Smooth muscle cell (in vitro differentiated cells): ENCODE results near the gene DYRK3. TPM values are rescaled to one million over a fixed set of nuclear protein-coding genes. Genes with fewer than 3 reads are reported as not detected.
"Not testable (repeated sequence)": the region's sequence is repeated elsewhere in the genome, so short reads cannot be mapped to it uniquely, and the experiment has no call there.

Experiments
- DNase-seq: peaks from one replicate; lab custom pipeline; 2025; ENCODE audit not compliant: unreplicated experiment; lab: John Stamatoyannopoulos, UW
- H2AFZ ChIP-seq: fragments of 200-600 bp; sonication (generic); 2 replicates; pipeline ENCODE4 v1.6.0; 2016; ENCODE audit warnings: antibody characterized with exemption, low read depth, mild to moderate bottlenecking
- H3F3A ChIP-seq: fragments of 200-600 bp; sonication (generic); 2 replicates; pipeline ENCODE4 v1.6.0; 2017; ENCODE audit warnings: antibody characterized with exemption, low read depth
- H3K27ac ChIP-seq: fragments of 200-600 bp; sonication (generic); 2 replicates; pipeline ENCODE4 v1.5.1; 2016; ENCODE audit warnings: low read depth, mild to moderate bottlenecking
- H3K27me3 ChIP-seq: fragments of 200-600 bp; sonication (generic); 2 replicates; pipeline ENCODE4 v1.6.1; 2016; ENCODE audit warnings: low read depth, mild to moderate bottlenecking
- H3K36me3 ChIP-seq: fragments of 200-600 bp; sonication (generic); 2 replicates; pipeline ENCODE4 v1.5.1; 2016; ENCODE audit warnings: low read depth
- H3K4me1 ChIP-seq: fragments of 200-600 bp; sonication (generic); 2 replicates; pipeline ENCODE4 v1.5.1; 2016; ENCODE audit warnings: low read depth
- H3K4me2 ChIP-seq: fragments of 200-600 bp; sonication (generic); 2 replicates; pipeline ENCODE4 v1.6.0; 2016; ENCODE audit warnings: mild to moderate bottlenecking
- H3K4me3 ChIP-seq: fragments of 200-600 bp; sonication (generic); 2 replicates; pipeline ENCODE4 v1.5.1; 2016; ENCODE audit warnings: mild to moderate bottlenecking
- H3K79me2 ChIP-seq: fragments of 200-600 bp; sonication (generic); 2 replicates; pipeline ENCODE4 v1.6.0; 2016; ENCODE audit warnings: low read depth, mild to moderate bottlenecking
- H3K9ac ChIP-seq: fragments of 200-600 bp; sonication (generic); 2 replicates; pipeline ENCODE4 v1.6.0; 2016; ENCODE audit warnings: low read depth
- H3K9me3 ChIP-seq: fragments of 200-600 bp; sonication (generic); replicated peaks from 2 replicates; pipeline ENCODE4 v1.5.1; 2016; ENCODE audit warnings: low read depth
- H4K20me1 ChIP-seq: fragments of 200-600 bp; sonication (generic); 2 replicates; pipeline ENCODE4 v1.6.0; 2016; ENCODE audit warnings: low read depth
- WGBS: methylation state at CpG from one replicate; pipeline ENCODE4 v1.1.7; 2016; ENCODE audit warnings: low lambda C conversion rate; 5-methylcytosine and 5-hydroxymethylcytosine counted together
- polyA plus RNA-seq: library from polyadenylated mRNA; unstranded; fragments of >200 nt; fragmentation: Nextera tagmentation; extraction: Ambion mirVana; gene quantifications from 2 replicates; pipeline ENCODE4 v1.2.1, GENCODE V29; 2016
- total RNA-seq: library from RNA; depleted of rRNA; stranded (reverse); fragments of >200 nt; gene quantifications from 2 replicates; pipeline ENCODE4 v1.2.3, GENCODE V29; 2014
- TF ChIP-seq, protein P1 (sequence below): fragments of 200-600 bp; sonication (generic); IDR thresholded peaks from 2 replicates; pipeline ENCODE4 v1.5.1; 2017; ENCODE audit warnings: borderline replicate concordance, mild to moderate bottlenecking, antibody characterized with exemption; ENCODE audit not compliant: insufficient read depth, poor library complexity, severe bottlenecking

DYRK3 gene
- total and polyA plus RNA-seq, 2 experiments from 2014 or later = 11.1 to 13.7 TPM

DNA sequence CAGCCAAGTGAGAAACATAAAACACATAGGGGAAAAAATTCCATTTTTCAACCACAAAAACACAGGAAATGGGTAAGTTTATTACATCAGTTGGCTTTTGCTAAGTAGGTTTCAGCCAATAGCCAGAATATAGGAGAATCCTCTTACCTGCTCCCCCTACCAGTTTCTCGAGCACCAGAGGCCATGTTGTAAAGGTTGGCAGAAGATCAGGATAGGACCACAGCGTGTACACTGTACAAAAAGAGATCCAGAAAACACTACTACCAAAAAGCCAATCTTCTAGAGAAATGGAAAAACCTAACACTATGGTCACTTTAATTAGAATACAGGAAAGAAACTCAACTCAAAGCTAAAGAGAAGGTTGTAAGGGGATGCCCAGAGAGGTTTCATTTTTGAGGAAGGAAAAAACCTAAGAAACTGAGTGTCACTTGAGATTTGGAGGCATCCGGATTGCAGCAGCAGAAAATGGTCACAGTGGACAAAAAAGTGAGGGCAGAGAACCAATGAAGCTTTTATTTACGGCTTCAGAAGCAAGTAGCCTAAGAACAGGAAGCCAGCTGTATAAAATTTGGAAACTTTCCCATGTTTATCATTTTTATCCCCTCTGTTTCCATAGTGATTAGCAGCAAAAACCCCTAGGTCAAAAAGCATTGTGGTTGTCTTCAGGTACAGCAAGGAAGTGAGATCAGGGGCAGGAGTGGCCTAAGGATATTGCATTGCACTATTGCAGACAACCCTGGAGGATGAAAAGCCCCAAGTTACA is 25.9 kb upstream of the DYRK3 start:
- Histone ChIP-seq H3K9ac (no peak overlapping the region), H3K79me2 (peaks cover 11% of the 10 kb centered on the region), H4K20me1 (no peaks in the 10 kb centered on the region), H3K4me1 (peaks cover 6% of the 10 kb centered on the region), H3K27ac (no peak overlapping the region), H3K9me3 (no peaks in the 10 kb centered on the region), H3K4me3 (no peak overlapping the region), H3K36me3 (no peaks in the 10 kb centered on the region), H2AFZ (no peak overlapping the region), H3F3A (no peaks in the 10 kb centered on the region), H3K27me3 (no peaks in the 10 kb centered on the region), H3K4me2 (no peak overlapping the region)
- no peak for DNase-seq
- TF ChIP-seq, protein P1, sequence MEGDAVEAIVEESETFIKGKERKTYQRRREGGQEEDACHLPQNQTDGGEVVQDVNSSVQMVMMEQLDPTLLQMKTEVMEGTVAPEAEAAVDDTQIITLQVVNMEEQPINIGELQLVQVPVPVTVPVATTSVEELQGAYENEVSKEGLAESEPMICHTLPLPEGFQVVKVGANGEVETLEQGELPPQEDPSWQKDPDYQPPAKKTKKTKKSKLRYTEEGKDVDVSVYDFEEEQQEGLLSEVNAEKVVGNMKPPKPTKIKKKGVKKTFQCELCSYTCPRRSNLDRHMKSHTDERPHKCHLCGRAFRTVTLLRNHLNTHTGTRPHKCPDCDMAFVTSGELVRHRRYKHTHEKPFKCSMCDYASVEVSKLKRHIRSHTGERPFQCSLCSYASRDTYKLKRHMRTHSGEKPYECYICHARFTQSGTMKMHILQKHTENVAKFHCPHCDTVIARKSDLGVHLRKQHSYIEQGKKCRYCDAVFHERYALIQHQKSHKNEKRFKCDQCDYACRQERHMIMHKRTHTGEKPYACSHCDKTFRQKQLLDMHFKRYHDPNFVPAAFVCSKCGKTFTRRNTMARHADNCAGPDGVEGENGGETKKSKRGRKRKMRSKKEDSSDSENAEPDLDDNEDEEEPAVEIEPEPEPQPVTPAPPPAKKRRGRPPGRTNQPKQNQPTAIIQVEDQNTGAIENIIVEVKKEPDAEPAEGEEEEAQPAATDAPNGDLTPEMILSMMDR = no peak
- 94% methylated on average over 4 of the region's 4 CpGs for WGBS

DNA sequence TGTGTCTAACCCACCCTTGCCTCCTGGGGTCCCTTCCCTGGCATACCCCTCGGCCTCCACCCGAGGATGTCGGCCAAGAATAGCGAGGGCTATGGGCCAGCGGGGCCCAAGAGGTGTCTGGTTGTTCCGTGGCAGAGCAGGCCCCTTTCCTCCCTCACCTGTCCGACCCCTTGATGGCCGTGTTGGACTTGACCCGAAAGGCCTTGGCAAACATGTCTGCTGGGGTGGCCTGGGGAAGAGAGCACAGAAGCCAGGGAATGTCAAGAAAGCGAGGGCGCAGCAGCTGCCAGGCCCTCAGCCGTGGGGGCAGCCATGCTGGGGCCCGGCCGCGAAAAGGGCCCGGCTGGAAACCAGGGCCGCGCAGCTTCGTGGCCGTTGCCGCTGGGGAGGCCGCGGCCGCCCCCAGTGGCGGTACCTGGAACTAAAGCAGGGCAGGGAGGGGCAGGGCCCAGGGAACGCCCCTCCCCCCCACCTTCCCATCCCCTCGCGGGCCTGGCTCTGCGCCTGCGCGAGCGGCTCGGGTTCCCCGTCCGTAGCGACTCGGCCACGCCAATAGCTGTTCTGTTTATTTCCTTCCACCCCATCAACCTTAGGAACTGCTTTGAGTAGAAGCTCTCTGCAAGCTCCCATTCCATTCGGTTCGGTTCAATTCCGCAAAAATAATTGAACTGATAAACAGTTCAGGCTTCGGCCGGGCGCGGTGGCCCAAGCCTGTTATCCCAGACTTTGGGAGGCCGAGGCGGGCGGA is 23.0 kb upstream of the DYRK3 start, which contains the start of gene EIF2D:
EIF2D (minus strand) TSS at position 337 of the 748 bp plus-strand sequence; CDS start at position 214, 123 bp downstream.
- H3K4me2 ChIP-seq = peak within 1 kb of the TSS; percentile 92
- H3K36me3 ChIP-seq = no peaks in the 10 kb centered on the region
- H3K4me3 ChIP-seq = peak within 1 kb of the TSS; percentile 70
- peaks cover 6% of the 10 kb centered on the region for H3K4me1 ChIP-seq
- H3K27me3 ChIP-seq = no peaks in the 10 kb centered on the region
- H3F3A ChIP-seq = no peaks in the 10 kb centered on the region
- H4K20me1 ChIP-seq = no peaks in the 10 kb centered on the region
- no peaks in the 10 kb centered on the region for H3K9me3 ChIP-seq
- H3K9ac ChIP-seq = peak within 1 kb of the TSS; percentile 97
- H2AFZ ChIP-seq = peak within 1 kb of the TSS; percentile 95
- WGBS = 11% methylated on average over 42 of the region's 48 CpGs
- TF ChIP-seq, protein P1 = peak; percentile 90
- H3K27ac ChIP-seq = peak within 1 kb of the TSS; percentile 93
- peaks cover 11% of the 10 kb centered on the region for H3K79me2 ChIP-seq
- peak; percentile 92 for DNase-seq

DNA sequence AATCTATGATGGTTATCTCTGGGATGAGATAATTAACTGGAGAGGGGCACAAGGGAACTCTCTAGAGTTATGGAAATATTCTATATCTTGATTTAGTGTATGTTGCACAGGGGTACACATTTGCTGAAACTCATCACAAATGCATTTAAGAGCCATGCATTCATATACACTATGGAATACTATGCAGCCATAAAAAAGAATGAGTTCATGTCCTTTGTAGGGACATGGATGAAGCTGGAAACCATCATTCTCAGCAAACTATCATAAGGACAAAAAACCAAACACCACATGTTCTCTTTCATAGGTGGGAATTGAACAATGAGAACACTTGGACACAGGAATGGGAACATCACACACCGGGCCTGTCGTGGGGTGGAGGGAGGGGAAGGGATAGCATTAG is 8.9 kb upstream of the DYRK3 start:
- H3K27me3 ChIP-seq, H3K9me3 ChIP-seq, H3K4me2 ChIP-seq, H3K9ac ChIP-seq, H2AFZ ChIP-seq, H3K4me1 ChIP-seq, H3K4me3 ChIP-seq, H3K79me2 ChIP-seq, H4K20me1 ChIP-seq, H3K36me3 ChIP-seq, DNase-seq, H3K27ac ChIP-seq, H3F3A ChIP-seq: not testable (repeated sequence)
- 92% methylated on average over 2 of the region's 2 CpGs for WGBS

DNA sequence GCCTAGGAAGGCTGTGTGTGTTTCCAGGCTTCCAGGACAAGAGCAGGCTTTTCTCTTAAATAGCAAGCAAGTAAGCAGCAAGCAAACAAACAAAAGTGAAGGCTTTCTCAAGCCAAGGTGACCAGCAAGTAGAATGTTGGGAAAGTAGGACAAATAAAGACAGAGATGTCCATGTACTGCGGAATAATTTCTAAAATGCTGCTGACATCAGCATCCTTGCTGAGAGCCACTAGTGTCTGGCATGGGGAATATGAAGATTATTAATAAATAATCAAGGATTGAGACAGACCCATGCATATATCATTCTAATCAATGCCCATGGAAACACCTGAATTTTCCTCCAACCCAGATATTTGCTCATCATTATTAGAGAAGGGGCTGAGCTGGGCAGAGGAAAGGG is 6.4 kb upstream of the DYRK3 start:
- no peaks in the 10 kb centered on the region for H3K9me3 ChIP-seq
- H3K4me3 ChIP-seq = no peak overlapping the region
- no peaks in the 10 kb centered on the region for H3K79me2 ChIP-seq
- H2AFZ ChIP-seq = no peak overlapping the region
- TF ChIP-seq, protein P1 = no peak
- no peaks in the 10 kb centered on the region for H3F3A ChIP-seq
- H3K27me3 ChIP-seq = peaks cover 8% of the 10 kb centered on the region
- peaks cover 8% of the 10 kb centered on the region for H3K4me1 ChIP-seq
- no peaks in the 10 kb centered on the region for H3K36me3 ChIP-seq
- H3K9ac ChIP-seq = no peak overlapping the region
- H4K20me1 ChIP-seq = no peaks in the 10 kb centered on the region
- H3K27ac ChIP-seq = no peak overlapping the region
- no peak overlapping the region for H3K4me2 ChIP-seq
- WGBS = 0% methylated on average over 1 of the region's 1 CpG
- no peak for DNase-seq
